Lung (tissue), 12 donors: ENCODE measurements around the gene NFIA. TPM values are rescaled to one million over a fixed set of nuclear protein-coding genes. Genes with fewer than 3 reads are reported as not detected.
A peak's percentile ranks its signal among the peaks of the same experiment; 100 is the strongest.

Source experiments
- ATAC-seq: fragments of 200-7000 bp; cut with Tn5 transposase; one replicate; pipeline ENCODE4 v1.9.1; 2020; ENCODE audit warnings: moderate number of reproducible peaks; ENCODE audit not compliant: insufficient read depth, low FRiP score
- DNase-seq, 3 donors: peaks; one replicate each; pipeline ENCODE4 v3.0.0-alpha.2; 2013 to 2017
- H3K27ac ChIP-seq, 2 donors: one replicate each; pipeline ENCODE4 v1.5.1; 2013; ENCODE audit warnings: mild to moderate bottlenecking in 2 of 2, moderate library complexity in 2 of 2, control low read depth in 1 of 2, inconsistent platforms in 1 of 2, low read depth in 1 of 2, low read length in 1 of 2
- H3K27me3 ChIP-seq, 3 donors: one replicate each; pipeline ENCODE4 v1.5.1; 2013; ENCODE audit warnings: low read length in 2 of 3; ENCODE audit not compliant: control insufficient read depth in 3 of 3, insufficient read depth in 3 of 3
- H3K36me3 ChIP-seq, 4 donors: one replicate each; pipeline ENCODE4 v1.5.1; 2013; ENCODE audit warnings: low read length in 4 of 4, mild to moderate bottlenecking in 1 of 4, moderate library complexity in 1 of 4; ENCODE audit not compliant: control insufficient read depth in 4 of 4, insufficient read depth in 4 of 4
- H3K4me1 ChIP-seq, 5 donors: one replicate each; pipeline ENCODE4 v1.5.1; 2013; ENCODE audit warnings: low read length in 5 of 5, mild to moderate bottlenecking in 2 of 5, moderate library complexity in 1 of 5; ENCODE audit not compliant: control insufficient read depth in 5 of 5, insufficient read depth in 5 of 5
- H3K4me3 ChIP-seq: one replicate; pipeline ENCODE4 v1.5.1; 2013; ENCODE audit warnings: mild to moderate bottlenecking, control low read depth, moderate library complexity
- H3K9ac ChIP-seq, 2 donors: one replicate each; pipeline ENCODE4 v1.5.1; 2013; ENCODE audit warnings: low read length in 2 of 2, control low read depth in 1 of 2; ENCODE audit not compliant: insufficient read depth in 1 of 2
- H3K9me3 ChIP-seq, 4 donors: one replicate each; pipeline ENCODE4 v1.5.1; 2013; ENCODE audit warnings: low read length in 3 of 4, mild to moderate bottlenecking in 1 of 4, moderate library complexity in 1 of 4; ENCODE audit not compliant: control insufficient read depth in 4 of 4, insufficient read depth in 3 of 4
- WGBS, 2 donors: extraction: QIAGEN DNeasy Blood & Tissue Kit; methylation state at CpG; one replicate each; pipeline ENCODE4 v1.1.7; 2013; 5-methylcytosine and 5-hydroxymethylcytosine counted together
- polyA plus RNA-seq, 2 donors: library from polyadenylated mRNA; stranded (reverse); fragments of 200-250 nt; gene quantifications; one replicate each; pipeline ENCODE4 v1.2.1, GENCODE V29; 2013
- total RNA-seq, 2 donors: library from RNA; depleted of rRNA in 1 of 2; stranded (reverse); fragments of >200 nt in 1 of 2; gene quantifications; one replicate each; pipeline ENCODE4 v1.2.1, GENCODE V29; 2014 to 2021
- TF ChIP-seq, protein P1 (sequence below): IDR thresholded peaks from 2 replicates; pipeline ENCODE4 v1.5.1; 2012; ENCODE audit warnings: mild to moderate bottlenecking; ENCODE audit errors: control extremely low read depth, extremely low read depth
- donor health status: control.
- donor health status: control.
- donor health status: Bipolar disorder and iron deficiency.
- donor health status: healthy.
- donor health status: DM: yes; HTN: yes; CAD: no.

Gene NFIA
- total and polyA plus RNA-seq, 4 donors = 3.0 to 63.4 (median 34.2) TPM

DNA sequence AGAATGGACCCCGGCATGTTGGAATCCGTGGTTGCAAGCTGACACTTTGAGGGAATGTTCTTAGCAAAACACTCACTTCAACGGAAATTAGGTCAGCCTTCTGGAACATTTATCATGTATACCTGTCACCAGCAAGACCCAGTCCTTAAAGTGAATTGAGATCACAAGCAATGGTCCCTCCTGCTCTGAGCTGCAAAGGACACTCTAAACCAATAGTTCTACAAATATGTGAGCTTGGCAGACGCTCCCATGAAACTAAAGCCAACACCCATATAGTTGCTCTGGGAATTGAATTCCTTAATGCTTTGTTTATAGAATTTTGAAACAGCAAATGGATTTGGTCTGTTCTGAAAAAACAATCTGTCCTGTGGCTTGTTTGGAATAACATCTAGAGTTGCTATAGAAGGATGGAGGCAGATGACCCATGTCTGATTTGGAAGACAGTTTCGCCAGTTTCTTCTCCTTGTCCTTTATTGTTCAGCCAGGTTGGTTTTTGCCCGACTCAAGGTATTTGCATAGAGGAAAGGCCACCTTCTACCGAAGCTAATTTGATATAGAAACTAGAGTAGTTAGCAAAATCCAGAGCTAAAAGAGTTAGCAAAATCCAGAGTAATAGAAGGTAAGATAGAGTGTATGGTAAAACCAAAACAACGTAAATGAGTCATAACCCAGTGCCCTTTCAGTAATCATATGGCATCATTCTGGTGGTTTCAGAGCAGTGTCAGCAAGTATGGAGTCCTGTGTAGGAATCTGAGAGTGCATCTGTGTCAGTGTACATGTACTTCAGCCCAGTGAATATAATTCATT lies 236.2 kb downstream of the NFIA start:
- Histone ChIP-seq H3K9ac (peak overlapping the region in 1 of 2 donors; percentile 77), H3K4me3 (no peak overlapping the region), H3K27ac (peak overlapping the region; percentile 77 to 79), H3K4me1 (peaks cover 0 to 49% (median 29%) of the 10 kb centered on the region in 5 donors), H3K27me3 (no peaks in the 10 kb centered on the region), H3K9me3 (no peaks in the 10 kb centered on the region), H3K36me3 (peaks cover 0 to under 1% (median 0%) of the 10 kb centered on the region in 4 donors)
- 38 to 44% methylated on average over 8 of the region's 8 CpGs for WGBS, 2 donors
- TF ChIP-seq, protein P1, sequence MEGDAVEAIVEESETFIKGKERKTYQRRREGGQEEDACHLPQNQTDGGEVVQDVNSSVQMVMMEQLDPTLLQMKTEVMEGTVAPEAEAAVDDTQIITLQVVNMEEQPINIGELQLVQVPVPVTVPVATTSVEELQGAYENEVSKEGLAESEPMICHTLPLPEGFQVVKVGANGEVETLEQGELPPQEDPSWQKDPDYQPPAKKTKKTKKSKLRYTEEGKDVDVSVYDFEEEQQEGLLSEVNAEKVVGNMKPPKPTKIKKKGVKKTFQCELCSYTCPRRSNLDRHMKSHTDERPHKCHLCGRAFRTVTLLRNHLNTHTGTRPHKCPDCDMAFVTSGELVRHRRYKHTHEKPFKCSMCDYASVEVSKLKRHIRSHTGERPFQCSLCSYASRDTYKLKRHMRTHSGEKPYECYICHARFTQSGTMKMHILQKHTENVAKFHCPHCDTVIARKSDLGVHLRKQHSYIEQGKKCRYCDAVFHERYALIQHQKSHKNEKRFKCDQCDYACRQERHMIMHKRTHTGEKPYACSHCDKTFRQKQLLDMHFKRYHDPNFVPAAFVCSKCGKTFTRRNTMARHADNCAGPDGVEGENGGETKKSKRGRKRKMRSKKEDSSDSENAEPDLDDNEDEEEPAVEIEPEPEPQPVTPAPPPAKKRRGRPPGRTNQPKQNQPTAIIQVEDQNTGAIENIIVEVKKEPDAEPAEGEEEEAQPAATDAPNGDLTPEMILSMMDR = no peak
- DNase-seq = peak; percentile 80 to 94 (median 93)
- ATAC-seq = peak; percentile 48

DNA sequence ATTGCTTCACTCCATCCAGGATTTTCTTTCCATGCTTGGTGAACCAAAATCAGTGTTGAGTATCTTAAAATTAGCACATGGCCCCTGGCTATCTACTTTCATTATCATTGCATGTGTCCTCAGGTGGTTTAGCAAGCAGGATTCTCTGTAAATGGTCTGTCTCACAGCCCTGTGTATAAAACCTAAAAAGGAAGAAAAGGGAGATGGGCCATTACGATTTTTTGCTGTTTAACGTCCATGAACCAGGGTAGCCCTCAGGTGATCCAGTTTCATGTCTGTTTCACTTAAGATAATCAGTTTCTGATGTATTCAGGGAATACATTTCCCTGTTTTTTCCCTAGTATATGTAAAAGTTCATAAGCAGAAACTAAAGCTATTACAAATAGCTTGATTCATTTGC lies 238.2 kb downstream of the NFIA start:
- no peak overlapping the region for H3K4me3 ChIP-seq
- no peaks in the 10 kb centered on the region for H3K27me3 ChIP-seq
- no peak overlapping the region for H3K27ac ChIP-seq
- TF ChIP-seq, protein P1 = no peak
- H3K9ac ChIP-seq = no peak overlapping the region
- no peaks in the 10 kb centered on the region for H3K36me3 ChIP-seq
- DNase-seq (no peak), ATAC-seq (no peak)
- peaks cover 2 to 61% (median 31%) of the 10 kb centered on the region in 5 donors for H3K4me1 ChIP-seq
- 91 to 95% methylated on average over 2 of the region's 2 CpGs for WGBS, 2 donors
- H3K9me3 ChIP-seq = no peaks in the 10 kb centered on the region

DNA sequence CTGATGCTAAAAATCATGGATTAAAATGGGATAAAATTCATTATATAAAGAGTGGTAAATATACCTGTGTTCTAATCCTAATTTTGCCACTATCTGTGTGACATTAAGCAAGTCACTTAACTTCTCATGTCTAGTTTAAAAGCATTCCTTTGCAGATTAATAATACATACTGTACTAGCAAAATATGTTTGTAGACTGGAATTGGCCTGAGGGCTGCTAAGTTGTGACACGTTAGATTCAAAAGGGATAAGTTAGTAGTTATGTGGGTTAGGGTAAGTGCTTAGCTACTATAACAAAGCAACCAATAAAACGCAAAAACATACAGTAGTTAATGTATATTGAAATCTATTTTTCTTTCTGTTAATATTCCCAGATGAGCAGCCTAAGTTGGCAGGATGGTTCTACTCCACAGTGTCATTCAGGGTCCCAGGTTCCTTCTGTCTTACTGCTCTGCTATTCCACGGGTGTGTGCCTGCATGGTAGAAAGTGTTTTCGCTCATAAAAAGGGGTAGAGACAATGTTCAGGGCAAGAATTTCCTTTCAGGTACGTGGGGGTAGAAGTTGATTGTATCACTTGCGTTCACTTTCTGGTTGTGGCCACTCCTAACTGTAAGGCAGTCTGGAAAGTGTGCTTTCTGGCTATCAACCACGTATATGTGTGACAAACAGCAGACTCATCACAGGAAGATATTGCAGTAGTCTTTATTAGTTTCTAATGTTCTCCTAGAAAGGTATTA lies 239.8 kb downstream of the NFIA start:
- H3K27me3 ChIP-seq = no peaks in the 10 kb centered on the region
- H3K4me1 ChIP-seq = peaks cover 2 to 61% (median 29%) of the 10 kb centered on the region in 5 donors
- H3K36me3 ChIP-seq = no peaks in the 10 kb centered on the region
- WGBS, 2 donors = 90 to 92% methylated on average over 7 of the region's 7 CpGs
- ATAC-seq (no peak), DNase-seq (no peak)
- no peak overlapping the region for H3K4me3 ChIP-seq
- H3K27ac ChIP-seq = peak overlapping the region in 1 of 2 donors; percentile 6
- TF ChIP-seq, protein P1 = no peak
- H3K9me3 ChIP-seq = no peaks in the 10 kb centered on the region
- peak overlapping the region in 1 of 2 donors; percentile 35 for H3K9ac ChIP-seq
